WTC11 (cell line): ENCODE results near the gene TCP11. TPM values are rescaled to one million over a fixed set of nuclear protein-coding genes. Genes with fewer than 3 reads are reported as not detected.

Source experiments
- ATAC-seq: fragments of 200-7000 bp; cut with Tn5 transposase; 2 replicates; pipeline ENCODE4 v1.10.0; 2021; ENCODE audit warnings: mild to moderate bottlenecking, moderate library complexity
- CTCF ChIA-PET: fragments of 300-600 bp; sonication (Branson Sonifier 250); formaldehyde crosslinking; loops from one replicate; lab custom pipeline; 2021; ENCODE audit warnings: antibody characterized with exemption; lab: Charles Lee
- POLR2A ChIA-PET: fragments of 350-600 bp; sonication (Branson Sonifier 250); formaldehyde crosslinking; loops from one replicate; lab custom pipeline; 2021; ENCODE audit warnings: antibody characterized with exemption; lab: Charles Lee
- DNase-seq: peaks from one replicate; pipeline ENCODE4 v3.0.0; 2021; ENCODE audit warnings: low spot score
- H3K27ac Mint-ChIP-seq: 2 replicates; pipeline ENCODE4 v1.8.0; 2021; ENCODE audit warnings: mixed read lengths
- H3K27me3 Mint-ChIP-seq: 2 replicates; pipeline ENCODE4 v1.8.0; 2021; ENCODE audit warnings: low read depth, mild to moderate bottlenecking, moderate library complexity, mixed read lengths
- H3K36me3 Mint-ChIP-seq: 2 replicates; pipeline ENCODE4 v1.8.0; 2021; ENCODE audit warnings: mixed read lengths
- H3K4me1 Mint-ChIP-seq: 2 replicates; pipeline ENCODE4 v1.8.0; 2022; ENCODE audit warnings: mixed read lengths
- H3K4me3 Mint-ChIP-seq: 2 replicates; pipeline ENCODE4 v1.8.0; 2021; ENCODE audit warnings: mild to moderate bottlenecking, moderate library complexity, mixed read lengths
- H3K9me3 Mint-ChIP-seq: 2 replicates; pipeline ENCODE4 v1.8.0; 2021; ENCODE audit warnings: mixed read lengths
- EMX1 ChIP-seq: fragments of 250-450 bp; sonication (Bioruptor Pico); IDR thresholded peaks from 2 replicates; pipeline ENCODE4 v1.8.0; 2021; ENCODE audit warnings: mild to moderate bottlenecking
- ETV6 ChIP-seq: sonication (generic); formaldehyde crosslinking; IDR thresholded peaks from 2 replicates; pipeline ENCODE4 v1.8.1; 2022; ENCODE audit warnings: mild to moderate bottlenecking, missing genetic modification reagents
- FOXK1 ChIP-seq: sonication (generic); formaldehyde crosslinking; IDR thresholded peaks from 2 replicates; pipeline ENCODE4 v1.8.0; 2022; ENCODE audit warnings: mild to moderate bottlenecking, moderate library complexity, missing genetic modification reagents
- IRF2 ChIP-seq: sonication (generic); formaldehyde crosslinking; IDR thresholded peaks from 2 replicates; pipeline ENCODE4 v1.8.0; 2022; ENCODE audit warnings: low read depth, missing genetic modification reagents, borderline replicate concordance
- JAZF1 ChIP-seq: fragments of 250-450 bp; sonication (Bioruptor Pico); IDR thresholded peaks from 2 replicates; pipeline ENCODE4 v1.9.0; 2021; ENCODE audit warnings: moderate library complexity, mild to moderate bottlenecking, inconsistent platforms
- OVOL2 ChIP-seq: fragments of 250-450 bp; sonication (Bioruptor Pico); IDR thresholded peaks from 2 replicates; pipeline ENCODE4 v1.9.0; 2021; ENCODE audit warnings: mild to moderate bottlenecking, borderline replicate concordance
- SP1 ChIP-seq: sonication (generic); formaldehyde crosslinking; conservative IDR thresholded peaks from 2 replicates; pipeline ENCODE4 v1.8.1; 2022; ENCODE audit warnings: missing genetic modification reagents
- total RNA-seq: library from RNA; stranded (reverse); gene quantifications from 3 replicates; pipeline ENCODE4 v1.2.3, GENCODE V29; 2021
- TF ChIP-seq, protein P1 (sequence below): sonication (generic); formaldehyde crosslinking; IDR thresholded peaks from 2 replicates; pipeline ENCODE4 v1.8.1; 2022; ENCODE audit warnings: missing genetic modification reagents, borderline replicate concordance
- TF ChIP-seq, protein P2 (sequence below): fragments of 250-450 bp; sonication (Bioruptor Pico); IDR thresholded peaks from 2 replicates; pipeline ENCODE4 v1.9.0; 2021; ENCODE audit warnings: mild to moderate bottlenecking, borderline replicate concordance
- TF ChIP-seq, protein P3 (sequence below): sonication (generic); formaldehyde crosslinking; conservative IDR thresholded peaks from 2 replicates; pipeline ENCODE4 v1.8.1; 2023; ENCODE audit warnings: mild to moderate bottlenecking, low read depth, missing genetic modification reagents, moderate library complexity
- TF ChIP-seq, protein P4 (sequence below): sonication (generic); formaldehyde crosslinking; IDR thresholded peaks from 2 replicates; pipeline ENCODE4 v1.8.1; 2022; ENCODE audit warnings: low read depth, mild to moderate bottlenecking, moderate library complexity, missing genetic modification reagents, borderline replicate concordance
- TF ChIP-seq, protein P5 (sequence below): sonication (generic); formaldehyde crosslinking; IDR thresholded peaks from 2 replicates; pipeline ENCODE4 v1.8.0; 2022; ENCODE audit warnings: mild to moderate bottlenecking, missing genetic modification reagents
- TF ChIP-seq, protein P6 (sequence below): sonication (generic); formaldehyde crosslinking; IDR thresholded peaks from 2 replicates; pipeline ENCODE4 v1.8.1; 2022; ENCODE audit warnings: low read depth, missing genetic modification reagents, borderline replicate concordance
- TF ChIP-seq, protein P7 (sequence below): sonication (generic); formaldehyde crosslinking; conservative IDR thresholded peaks from 2 replicates; pipeline ENCODE4 v1.8.1; 2022; ENCODE audit warnings: mild to moderate bottlenecking, missing genetic modification reagents
- TF ChIP-seq, protein P8 (sequence below): fragments of 250-450 bp; sonication (Bioruptor Pico); IDR thresholded peaks from 2 replicates; pipeline ENCODE4 v2.1.2; 2022; ENCODE audit warnings: mild to moderate bottlenecking, moderate library complexity
- TF ChIP-seq, protein P9 (sequence below): fragments of 250-450 bp; sonication (Bioruptor Pico); IDR thresholded peaks from 2 replicates; pipeline ENCODE4 v1.9.0; 2021; ENCODE audit warnings: moderate library complexity, mild to moderate bottlenecking, inconsistent platforms, borderline replicate concordance
- TF ChIP-seq, protein P10 (sequence below): sonication (generic); formaldehyde crosslinking; IDR thresholded peaks from 2 replicates; pipeline ENCODE4 v1.8.0; 2022; ENCODE audit warnings: mild to moderate bottlenecking, missing genetic modification reagents
- TF ChIP-seq, protein P11 (sequence below): sonication (generic); formaldehyde crosslinking; IDR thresholded peaks from 2 replicates; pipeline ENCODE4 v1.8.1; 2023; ENCODE audit warnings: mild to moderate bottlenecking, moderate library complexity, missing genetic modification reagents

The TCP11 gene
- total RNA-seq, 1 experiment from 2014 or later: not detected

DNA sequence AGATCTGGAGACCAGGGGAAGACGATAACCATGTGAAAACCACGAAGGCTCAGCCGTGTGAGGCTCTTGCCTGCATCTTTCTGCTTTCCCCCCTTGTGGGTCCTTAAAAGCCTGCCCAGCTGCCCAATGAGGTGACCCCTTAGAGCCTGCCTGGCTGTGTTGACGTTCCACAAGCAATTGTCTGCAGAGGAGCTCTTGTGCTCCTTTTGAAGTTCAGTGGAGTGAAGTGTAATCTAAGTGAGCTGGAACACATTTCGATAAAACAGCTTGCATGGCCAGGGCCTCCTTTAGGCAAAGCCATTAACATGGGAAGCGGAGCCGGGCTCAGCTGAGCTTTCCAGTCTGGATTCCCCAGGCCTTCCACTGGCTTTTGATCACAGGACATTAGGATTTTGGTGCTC lies 27.3 kb upstream of the TCP11 start (continued):
- TF ChIP-seq, protein P1, sequence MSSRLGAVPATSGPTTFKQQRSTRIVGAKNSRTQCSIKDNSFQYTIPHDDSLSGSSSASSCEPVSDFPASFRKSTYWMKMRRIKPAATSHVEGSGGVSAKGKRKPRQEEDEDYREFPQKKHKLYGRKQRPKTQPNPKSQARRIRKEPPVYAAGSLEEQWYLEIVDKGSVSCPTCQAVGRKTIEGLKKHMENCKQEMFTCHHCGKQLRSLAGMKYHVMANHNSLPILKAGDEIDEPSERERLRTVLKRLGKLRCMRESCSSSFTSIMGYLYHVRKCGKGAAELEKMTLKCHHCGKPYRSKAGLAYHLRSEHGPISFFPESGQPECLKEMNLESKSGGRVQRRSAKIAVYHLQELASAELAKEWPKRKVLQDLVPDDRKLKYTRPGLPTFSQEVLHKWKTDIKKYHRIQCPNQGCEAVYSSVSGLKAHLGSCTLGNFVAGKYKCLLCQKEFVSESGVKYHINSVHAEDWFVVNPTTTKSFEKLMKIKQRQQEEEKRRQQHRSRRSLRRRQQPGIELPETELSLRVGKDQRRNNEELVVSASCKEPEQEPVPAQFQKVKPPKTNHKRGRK (CRISPR knock-in tag): no peak

DNA sequence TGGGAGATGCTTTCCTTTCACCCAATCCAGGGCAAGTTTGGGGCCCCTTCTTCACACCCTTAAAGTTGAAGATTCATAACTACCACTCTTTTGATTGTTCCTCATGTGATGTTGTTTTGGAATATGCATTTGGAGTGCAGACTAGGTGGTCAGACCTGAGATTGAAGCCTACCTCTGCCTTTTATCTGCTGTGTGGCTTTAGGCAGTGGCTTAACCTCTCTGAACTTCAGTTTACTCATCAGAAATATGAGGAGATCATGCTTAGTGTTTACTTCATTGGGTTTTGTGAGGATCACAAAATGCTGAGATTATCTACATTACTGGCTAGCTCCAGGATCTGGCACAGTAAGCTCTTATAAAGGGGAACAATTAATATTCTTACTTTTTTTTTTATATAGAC lies 26.4 kb upstream of the TCP11 start:
- peaks cover 3% of the 10 kb centered on the region; the same call in 1 of the 2 replicates for H3K27me3 Mint-ChIP-seq
- ChIA-PET CTCF (no interaction called here), POLR2A (no interaction called here)
- H3K4me1 Mint-ChIP-seq: peaks cover 15% of the 10 kb centered on the region
- DNase-seq: no peak
- no peak for ATAC-seq
- no peaks in the 10 kb centered on the region; the same call in 1 of the 2 replicates for H3K36me3 Mint-ChIP-seq
- no peak overlapping the region for H3K4me3 Mint-ChIP-seq
- H3K27ac Mint-ChIP-seq: no peak overlapping the region
- H3K9me3 Mint-ChIP-seq: peaks cover 16% of the 10 kb centered on the region
- TF ChIP-seq, protein P2, sequence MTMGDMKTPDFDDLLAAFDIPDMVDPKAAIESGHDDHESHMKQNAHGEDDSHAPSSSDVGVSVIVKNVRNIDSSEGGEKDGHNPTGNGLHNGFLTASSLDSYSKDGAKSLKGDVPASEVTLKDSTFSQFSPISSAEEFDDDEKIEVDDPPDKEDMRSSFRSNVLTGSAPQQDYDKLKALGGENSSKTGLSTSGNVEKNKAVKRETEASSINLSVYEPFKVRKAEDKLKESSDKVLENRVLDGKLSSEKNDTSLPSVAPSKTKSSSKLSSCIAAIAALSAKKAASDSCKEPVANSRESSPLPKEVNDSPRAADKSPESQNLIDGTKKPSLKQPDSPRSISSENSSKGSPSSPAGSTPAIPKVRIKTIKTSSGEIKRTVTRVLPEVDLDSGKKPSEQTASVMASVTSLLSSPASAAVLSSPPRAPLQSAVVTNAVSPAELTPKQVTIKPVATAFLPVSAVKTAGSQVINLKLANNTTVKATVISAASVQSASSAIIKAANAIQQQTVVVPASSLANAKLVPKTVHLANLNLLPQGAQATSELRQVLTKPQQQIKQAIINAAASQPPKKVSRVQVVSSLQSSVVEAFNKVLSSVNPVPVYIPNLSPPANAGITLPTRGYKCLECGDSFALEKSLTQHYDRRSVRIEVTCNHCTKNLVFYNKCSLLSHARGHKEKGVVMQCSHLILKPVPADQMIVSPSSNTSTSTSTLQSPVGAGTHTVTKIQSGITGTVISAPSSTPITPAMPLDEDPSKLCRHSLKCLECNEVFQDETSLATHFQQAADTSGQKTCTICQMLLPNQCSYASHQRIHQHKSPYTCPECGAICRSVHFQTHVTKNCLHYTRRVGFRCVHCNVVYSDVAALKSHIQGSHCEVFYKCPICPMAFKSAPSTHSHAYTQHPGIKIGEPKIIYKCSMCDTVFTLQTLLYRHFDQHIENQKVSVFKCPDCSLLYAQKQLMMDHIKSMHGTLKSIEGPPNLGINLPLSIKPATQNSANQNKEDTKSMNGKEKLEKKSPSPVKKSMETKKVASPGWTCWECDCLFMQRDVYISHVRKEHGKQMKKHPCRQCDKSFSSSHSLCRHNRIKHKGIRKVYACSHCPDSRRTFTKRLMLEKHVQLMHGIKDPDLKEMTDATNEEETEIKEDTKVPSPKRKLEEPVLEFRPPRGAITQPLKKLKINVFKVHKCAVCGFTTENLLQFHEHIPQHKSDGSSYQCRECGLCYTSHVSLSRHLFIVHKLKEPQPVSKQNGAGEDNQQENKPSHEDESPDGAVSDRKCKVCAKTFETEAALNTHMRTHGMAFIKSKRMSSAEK (CRISPR knock-in tag): no peak
- no peak for TF ChIP-seq ETV6 (CRISPR knock-in tag)
- no peak for TF ChIP-seq EMX1 (CRISPR knock-in tag)
- no peak for TF ChIP-seq SP1 (CRISPR knock-in tag)
- TF ChIP-seq, protein P3, sequence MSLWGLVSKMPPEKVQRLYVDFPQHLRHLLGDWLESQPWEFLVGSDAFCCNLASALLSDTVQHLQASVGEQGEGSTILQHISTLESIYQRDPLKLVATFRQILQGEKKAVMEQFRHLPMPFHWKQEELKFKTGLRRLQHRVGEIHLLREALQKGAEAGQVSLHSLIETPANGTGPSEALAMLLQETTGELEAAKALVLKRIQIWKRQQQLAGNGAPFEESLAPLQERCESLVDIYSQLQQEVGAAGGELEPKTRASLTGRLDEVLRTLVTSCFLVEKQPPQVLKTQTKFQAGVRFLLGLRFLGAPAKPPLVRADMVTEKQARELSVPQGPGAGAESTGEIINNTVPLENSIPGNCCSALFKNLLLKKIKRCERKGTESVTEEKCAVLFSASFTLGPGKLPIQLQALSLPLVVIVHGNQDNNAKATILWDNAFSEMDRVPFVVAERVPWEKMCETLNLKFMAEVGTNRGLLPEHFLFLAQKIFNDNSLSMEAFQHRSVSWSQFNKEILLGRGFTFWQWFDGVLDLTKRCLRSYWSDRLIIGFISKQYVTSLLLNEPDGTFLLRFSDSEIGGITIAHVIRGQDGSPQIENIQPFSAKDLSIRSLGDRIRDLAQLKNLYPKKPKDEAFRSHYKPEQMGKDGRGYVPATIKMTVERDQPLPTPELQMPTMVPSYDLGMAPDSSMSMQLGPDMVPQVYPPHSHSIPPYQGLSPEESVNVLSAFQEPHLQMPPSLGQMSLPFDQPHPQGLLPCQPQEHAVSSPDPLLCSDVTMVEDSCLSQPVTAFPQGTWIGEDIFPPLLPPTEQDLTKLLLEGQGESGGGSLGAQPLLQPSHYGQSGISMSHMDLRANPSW: no peak
- TF ChIP-seq, protein P4, sequence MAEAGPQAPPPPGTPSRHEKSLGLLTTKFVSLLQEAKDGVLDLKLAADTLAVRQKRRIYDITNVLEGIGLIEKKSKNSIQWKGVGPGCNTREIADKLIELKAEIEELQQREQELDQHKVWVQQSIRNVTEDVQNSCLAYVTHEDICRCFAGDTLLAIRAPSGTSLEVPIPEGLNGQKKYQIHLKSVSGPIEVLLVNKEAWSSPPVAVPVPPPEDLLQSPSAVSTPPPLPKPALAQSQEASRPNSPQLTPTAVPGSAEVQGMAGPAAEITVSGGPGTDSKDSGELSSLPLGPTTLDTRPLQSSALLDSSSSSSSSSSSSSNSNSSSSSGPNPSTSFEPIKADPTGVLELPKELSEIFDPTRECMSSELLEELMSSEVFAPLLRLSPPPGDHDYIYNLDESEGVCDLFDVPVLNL (CRISPR knock-in tag): no peak
- no peak for TF ChIP-seq OVOL2 (CRISPR knock-in tag)
- TF ChIP-seq, protein P5, sequence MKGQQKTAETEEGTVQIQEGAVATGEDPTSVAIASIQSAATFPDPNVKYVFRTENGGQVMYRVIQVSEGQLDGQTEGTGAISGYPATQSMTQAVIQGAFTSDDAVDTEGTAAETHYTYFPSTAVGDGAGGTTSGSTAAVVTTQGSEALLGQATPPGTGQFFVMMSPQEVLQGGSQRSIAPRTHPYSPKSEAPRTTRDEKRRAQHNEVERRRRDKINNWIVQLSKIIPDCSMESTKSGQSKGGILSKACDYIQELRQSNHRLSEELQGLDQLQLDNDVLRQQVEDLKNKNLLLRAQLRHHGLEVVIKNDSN (CRISPR knock-in tag): no peak
- no peak for TF ChIP-seq JAZF1
- TF ChIP-seq, protein P6, sequence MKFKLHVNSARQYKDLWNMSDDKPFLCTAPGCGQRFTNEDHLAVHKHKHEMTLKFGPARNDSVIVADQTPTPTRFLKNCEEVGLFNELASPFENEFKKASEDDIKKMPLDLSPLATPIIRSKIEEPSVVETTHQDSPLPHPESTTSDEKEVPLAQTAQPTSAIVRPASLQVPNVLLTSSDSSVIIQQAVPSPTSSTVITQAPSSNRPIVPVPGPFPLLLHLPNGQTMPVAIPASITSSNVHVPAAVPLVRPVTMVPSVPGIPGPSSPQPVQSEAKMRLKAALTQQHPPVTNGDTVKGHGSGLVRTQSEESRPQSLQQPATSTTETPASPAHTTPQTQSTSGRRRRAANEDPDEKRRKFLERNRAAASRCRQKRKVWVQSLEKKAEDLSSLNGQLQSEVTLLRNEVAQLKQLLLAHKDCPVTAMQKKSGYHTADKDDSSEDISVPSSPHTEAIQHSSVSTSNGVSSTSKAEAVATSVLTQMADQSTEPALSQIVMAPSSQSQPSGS (CRISPR knock-in tag): no peak
- TF ChIP-seq, protein P7, sequence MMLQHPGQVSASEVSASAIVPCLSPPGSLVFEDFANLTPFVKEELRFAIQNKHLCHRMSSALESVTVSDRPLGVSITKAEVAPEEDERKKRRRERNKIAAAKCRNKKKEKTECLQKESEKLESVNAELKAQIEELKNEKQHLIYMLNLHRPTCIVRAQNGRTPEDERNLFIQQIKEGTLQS (CRISPR knock-in tag): no peak
- TF ChIP-seq IRF2: no peak
- TF ChIP-seq, protein P8, sequence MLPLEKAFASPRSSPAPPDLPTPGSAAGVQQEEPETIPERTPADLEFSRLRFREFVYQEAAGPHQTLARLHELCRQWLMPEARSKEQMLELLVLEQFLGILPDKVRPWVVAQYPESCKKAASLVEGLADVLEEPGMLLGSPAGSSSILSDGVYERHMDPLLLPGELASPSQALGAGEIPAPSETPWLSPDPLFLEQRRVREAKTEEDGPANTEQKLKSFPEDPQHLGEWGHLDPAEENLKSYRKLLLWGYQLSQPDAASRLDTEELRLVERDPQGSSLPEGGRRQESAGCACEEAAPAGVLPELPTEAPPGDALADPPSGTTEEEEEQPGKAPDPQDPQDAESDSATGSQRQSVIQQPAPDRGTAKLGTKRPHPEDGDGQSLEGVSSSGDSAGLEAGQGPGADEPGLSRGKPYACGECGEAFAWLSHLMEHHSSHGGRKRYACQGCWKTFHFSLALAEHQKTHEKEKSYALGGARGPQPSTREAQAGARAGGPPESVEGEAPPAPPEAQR: no peak
- TF ChIP-seq, protein P9, sequence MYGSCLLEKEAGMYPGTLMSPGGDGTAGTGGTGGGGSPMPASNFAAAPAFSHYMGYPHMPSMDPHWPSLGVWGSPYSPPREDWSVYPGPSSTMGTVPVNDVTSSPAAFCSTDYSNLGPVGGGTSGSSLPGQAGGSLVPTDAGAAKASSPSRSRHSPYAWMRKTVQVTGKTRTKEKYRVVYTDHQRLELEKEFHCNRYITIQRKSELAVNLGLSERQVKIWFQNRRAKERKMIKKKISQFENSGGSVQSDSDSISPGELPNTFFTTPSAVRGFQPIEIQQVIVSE (CRISPR knock-in tag): no peak
- TF ChIP-seq, protein P10, sequence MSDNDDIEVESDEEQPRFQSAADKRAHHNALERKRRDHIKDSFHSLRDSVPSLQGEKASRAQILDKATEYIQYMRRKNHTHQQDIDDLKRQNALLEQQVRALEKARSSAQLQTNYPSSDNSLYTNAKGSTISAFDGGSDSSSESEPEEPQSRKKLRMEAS (CRISPR knock-in tag): no peak
- TF ChIP-seq, protein P11, sequence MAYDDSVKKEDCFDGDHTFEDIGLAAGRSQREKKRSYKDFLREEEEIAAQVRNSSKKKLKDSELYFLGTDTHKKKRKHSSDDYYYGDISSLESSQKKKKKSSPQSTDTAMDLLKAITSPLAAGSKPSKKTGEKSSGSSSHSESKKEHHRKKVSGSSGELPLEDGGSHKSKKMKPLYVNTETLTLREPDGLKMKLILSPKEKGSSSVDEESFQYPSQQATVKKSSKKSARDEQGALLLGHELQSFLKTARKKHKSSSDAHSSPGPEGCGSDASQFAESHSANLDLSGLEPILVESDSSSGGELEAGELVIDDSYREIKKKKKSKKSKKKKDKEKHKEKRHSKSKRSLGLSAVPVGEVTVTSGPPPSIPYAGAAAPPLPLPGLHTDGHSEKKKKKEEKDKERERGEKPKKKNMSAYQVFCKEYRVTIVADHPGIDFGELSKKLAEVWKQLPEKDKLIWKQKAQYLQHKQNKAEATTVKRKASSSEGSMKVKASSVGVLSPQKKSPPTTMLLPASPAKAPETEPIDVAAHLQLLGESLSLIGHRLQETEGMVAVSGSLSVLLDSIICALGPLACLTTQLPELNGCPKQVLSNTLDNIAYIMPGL: no peak
- no peak for TF ChIP-seq FOXK1 (CRISPR knock-in tag)
